ENCODE measurements around the gene OPN3. TPM values are rescaled to one million over a fixed set of nuclear protein-coding genes. Genes with fewer than 3 reads are reported as not detected.

OPN3 gene
- total RNA-seq, 1 experiment from 2014 or later = 7.8 TPM

DNA sequence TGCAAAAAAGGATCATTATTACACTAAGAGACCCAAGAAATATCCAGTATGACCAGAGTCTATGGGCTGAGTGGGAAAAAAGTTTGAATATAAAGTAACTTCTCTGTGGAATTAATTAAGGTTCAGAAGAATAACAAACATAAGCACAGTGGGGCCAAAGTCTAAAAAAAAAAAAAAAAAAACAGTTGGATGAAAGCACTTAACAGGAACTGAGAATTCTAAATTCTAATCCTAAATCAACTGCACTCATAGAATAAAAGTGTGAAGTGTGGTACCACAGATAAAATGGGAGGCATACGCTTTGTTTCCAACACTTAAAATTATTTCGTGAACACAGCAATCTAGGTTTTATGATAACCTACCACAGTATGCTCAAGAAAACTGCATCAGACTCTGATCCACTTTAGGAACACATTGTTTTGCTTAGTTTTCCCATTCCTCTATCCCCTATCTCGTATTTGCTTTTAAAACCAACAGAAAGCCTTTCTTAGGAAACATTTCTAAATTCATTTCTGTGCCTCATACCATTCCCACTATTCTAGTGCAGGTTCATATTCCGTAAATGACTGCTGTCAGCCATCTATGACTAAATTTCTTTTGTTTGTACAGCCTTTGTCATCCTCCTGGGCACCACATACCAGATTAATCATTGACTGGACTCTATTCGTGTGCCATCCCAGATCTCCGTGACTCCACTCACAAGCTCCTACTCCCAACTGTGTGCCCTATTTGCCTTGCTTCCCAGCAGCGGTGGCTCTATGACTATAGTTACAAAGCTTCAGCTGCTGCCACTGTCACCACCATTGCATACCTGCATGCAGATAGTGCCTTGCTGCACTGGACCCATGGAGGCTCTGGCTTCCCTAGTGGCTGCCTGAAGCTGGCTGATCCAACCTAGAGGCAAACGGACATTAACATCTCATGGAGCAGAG, 24.9 kb downstream of the OPN3 start:
- Histone ChIP-seq H3K27me3 (replicated peaks; ENCODE audit: control insufficient read depth, insufficient read depth, low read length) (no peaks in the 10 kb centered on the region), H3K4me3 (ENCODE audit: low read depth, low read length) (no peak overlapping the region), H3K36me3 (ENCODE audit: control insufficient read depth, insufficient read depth, low read length) (no peaks in the 10 kb centered on the region), H3K4me1 (peaks cover 8% of the 10 kb centered on the region), H3K9me3 (no peaks in the 10 kb centered on the region)
- intact Hi-C loops (cut with micrococcal nuclease; ENCODE audit: unreplicated experiment) = no loop called here
- Mint-ChIP-seq H3K27ac (ENCODE audit: unreplicated experiment) (no peak overlapping the region), H3K9me3 (ENCODE audit: unreplicated experiment) (no peaks in the 10 kb centered on the region), H3K4me3 (ENCODE audit: unreplicated experiment) (no peak overlapping the region), H3K4me1 (ENCODE audit: low read depth, unreplicated experiment) (peaks cover 21% of the 10 kb centered on the region), H3K36me3 (ENCODE audit: insufficient read depth, unreplicated experiment) (no peaks in the 10 kb centered on the region), H3K27me3 (ENCODE audit: insufficient read depth, unreplicated experiment) (no peaks in the 10 kb centered on the region)
- no peak for TF ChIP-seq CTCF (IDR thresholded peaks at IDR 0.05; ENCODE audit: insufficient read depth in 1 of 2, low read depth in 1 of 2, low read length in 1 of 2, severe bottlenecking in 1 of 2, unreplicated experiment in 1 of 2)
- ChIA-PET POLR2A (no interaction called here), CTCF (no interaction called here)
- no TSS peak for BruUV-seq (replicated peaks)
- no peak for DNase-seq

DNA sequence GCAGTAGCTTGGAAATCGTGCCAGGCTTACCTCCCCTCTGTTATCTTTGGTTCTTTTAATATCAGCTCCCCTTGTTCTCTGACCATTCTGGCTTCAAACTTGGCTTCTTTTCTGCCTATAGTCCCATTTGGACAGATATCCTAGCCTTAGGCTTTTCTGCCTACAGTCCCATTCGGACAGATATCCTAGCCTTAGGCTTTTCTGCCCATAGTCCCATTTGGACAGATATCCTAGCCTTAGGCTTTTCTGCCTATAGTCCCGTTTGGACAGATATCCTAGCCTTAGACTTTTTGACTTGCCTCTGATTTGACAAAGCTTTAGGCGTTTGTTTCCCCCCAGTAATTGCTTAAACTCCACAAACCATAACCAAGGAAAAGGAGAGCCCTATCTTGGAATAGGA, 25.6 kb downstream of the OPN3 start:
- Mint-ChIP-seq H3K9me3 (ENCODE audit: unreplicated experiment) (no peaks in the 10 kb centered on the region), H3K36me3 (ENCODE audit: insufficient read depth, unreplicated experiment) (no peaks in the 10 kb centered on the region), H3K4me3 (ENCODE audit: unreplicated experiment) (no peak overlapping the region), H3K27me3 (ENCODE audit: insufficient read depth, unreplicated experiment) (no peaks in the 10 kb centered on the region), H3K4me1 (ENCODE audit: low read depth, unreplicated experiment) (peaks cover 21% of the 10 kb centered on the region), H3K27ac (ENCODE audit: unreplicated experiment) (no peak overlapping the region)
- intact Hi-C loops (cut with micrococcal nuclease; ENCODE audit: unreplicated experiment) = loop anchor here (5.0 kb wide), 1 partner anchor 373 kb away; no protein-coding TSS in a partner anchor
- no peak for TF ChIP-seq CTCF (IDR thresholded peaks at IDR 0.05; ENCODE audit: insufficient read depth in 1 of 2, low read depth in 1 of 2, low read length in 1 of 2, severe bottlenecking in 1 of 2, unreplicated experiment in 1 of 2)
- ChIA-PET CTCF (no interaction called here), POLR2A (no interaction called here)
- no peak for DNase-seq
- Histone ChIP-seq H3K4me3 (ENCODE audit: low read depth, low read length) (no peak overlapping the region), H3K27me3 (replicated peaks; ENCODE audit: control insufficient read depth, insufficient read depth, low read length) (no peaks in the 10 kb centered on the region), H3K36me3 (ENCODE audit: control insufficient read depth, insufficient read depth, low read length) (no peaks in the 10 kb centered on the region), H3K4me1 (peaks cover 14% of the 10 kb centered on the region), H3K9me3 (no peaks in the 10 kb centered on the region)
- no TSS peak for BruUV-seq (replicated peaks)

DNA sequence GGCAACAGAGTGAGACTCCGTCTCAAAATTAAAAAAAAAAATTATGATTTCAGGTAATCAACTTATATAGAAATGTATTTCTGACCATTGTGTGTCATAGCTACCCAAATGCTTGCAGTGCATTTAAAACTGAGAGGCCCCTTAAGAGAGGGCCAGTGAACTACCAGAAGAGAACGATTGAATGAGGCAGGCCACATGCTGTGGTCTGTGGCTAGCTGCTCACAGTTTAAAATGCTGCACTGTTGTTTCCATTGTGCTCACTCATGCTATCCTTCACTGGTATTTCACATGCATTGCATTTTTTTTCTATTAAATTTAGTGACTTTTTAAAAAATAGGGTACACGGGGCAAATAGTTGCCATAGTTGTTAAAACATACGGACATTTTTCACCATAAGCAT, 26.0 kb downstream of the OPN3 start:
- ChIA-PET CTCF (no interaction called here), POLR2A (no interaction called here)
- intact Hi-C loops (cut with micrococcal nuclease; ENCODE audit: unreplicated experiment) = loop anchor here (5.0 kb wide), 1 partner anchor 373 kb away; no protein-coding TSS in a partner anchor

More for the DNA sequence above, 26.0 kb downstream of the OPN3 start:
- BruUV-seq (replicated peaks) = no TSS peak
- no peaks in the 10 kb centered on the region for H3K9me3 ChIP-seq
- peaks cover 14% of the 10 kb centered on the region for H3K4me1 ChIP-seq
- Mint-ChIP-seq H3K4me1 (ENCODE audit: low read depth, unreplicated experiment) (peaks cover 21% of the 10 kb centered on the region), H3K27me3 (ENCODE audit: insufficient read depth, unreplicated experiment) (no peaks in the 10 kb centered on the region), H3K4me3 (ENCODE audit: unreplicated experiment) (no peak overlapping the region), H3K36me3 (ENCODE audit: insufficient read depth, unreplicated experiment) (no peaks in the 10 kb centered on the region), H3K9me3 (ENCODE audit: unreplicated experiment) (no peaks in the 10 kb centered on the region), H3K27ac (ENCODE audit: unreplicated experiment) (no peak overlapping the region)
- no peaks in the 10 kb centered on the region for H3K36me3 ChIP-seq (ENCODE audit: control insufficient read depth, insufficient read depth, low read length)
- no peaks in the 10 kb centered on the region for H3K27me3 ChIP-seq (replicated peaks; ENCODE audit: control insufficient read depth, insufficient read depth, low read length)
- TF ChIP-seq CTCF (IDR thresholded peaks at IDR 0.05; ENCODE audit: insufficient read depth in 1 of 2, low read depth in 1 of 2, low read length in 1 of 2, severe bottlenecking in 1 of 2, unreplicated experiment in 1 of 2) = no peak
- DNase-seq = no peak
- no peak overlapping the region for H3K4me3 ChIP-seq (ENCODE audit: low read depth, low read length)
